ENCODE data around the gene DDX3X.

- TF ChIP-seq POLR2AphosphoS5 (IDR thresholded peaks at IDR 0.05; ENCODE audit: low read depth, low read length) (no peak), SIN3A (IDR thresholded peaks at IDR 0.05; ENCODE audit: borderline replicate concordance, insufficient read depth, low read length) (no peak), TAF1 (IDR thresholded peaks at IDR 0.05; ENCODE audit: borderline replicate concordance, insufficient read depth, low read length) (no peak), REST (IDR thresholded peaks at IDR 0.05; ENCODE audit: insufficient read depth in 1 of 2, low read depth in 2 of 2, low read length in 2 of 2) (no peak)
Measured at GRCh38 chrX:41408576-41408975, 74.6 kb downstream of the DDX3X start.

All from PFSK-1 (cell line).